ENCODE measurements around the gene TRIM58.

TRIM58 gene, protein sequence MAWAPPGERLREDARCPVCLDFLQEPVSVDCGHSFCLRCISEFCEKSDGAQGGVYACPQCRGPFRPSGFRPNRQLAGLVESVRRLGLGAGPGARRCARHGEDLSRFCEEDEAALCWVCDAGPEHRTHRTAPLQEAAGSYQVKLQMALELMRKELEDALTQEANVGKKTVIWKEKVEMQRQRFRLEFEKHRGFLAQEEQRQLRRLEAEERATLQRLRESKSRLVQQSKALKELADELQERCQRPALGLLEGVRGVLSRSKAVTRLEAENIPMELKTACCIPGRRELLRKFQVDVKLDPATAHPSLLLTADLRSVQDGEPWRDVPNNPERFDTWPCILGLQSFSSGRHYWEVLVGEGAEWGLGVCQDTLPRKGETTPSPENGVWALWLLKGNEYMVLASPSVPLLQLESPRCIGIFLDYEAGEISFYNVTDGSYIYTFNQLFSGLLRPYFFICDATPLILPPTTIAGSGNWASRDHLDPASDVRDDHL
- total RNA-seq = 0 to 0.28 reads per million in 2 donors

DNA sequence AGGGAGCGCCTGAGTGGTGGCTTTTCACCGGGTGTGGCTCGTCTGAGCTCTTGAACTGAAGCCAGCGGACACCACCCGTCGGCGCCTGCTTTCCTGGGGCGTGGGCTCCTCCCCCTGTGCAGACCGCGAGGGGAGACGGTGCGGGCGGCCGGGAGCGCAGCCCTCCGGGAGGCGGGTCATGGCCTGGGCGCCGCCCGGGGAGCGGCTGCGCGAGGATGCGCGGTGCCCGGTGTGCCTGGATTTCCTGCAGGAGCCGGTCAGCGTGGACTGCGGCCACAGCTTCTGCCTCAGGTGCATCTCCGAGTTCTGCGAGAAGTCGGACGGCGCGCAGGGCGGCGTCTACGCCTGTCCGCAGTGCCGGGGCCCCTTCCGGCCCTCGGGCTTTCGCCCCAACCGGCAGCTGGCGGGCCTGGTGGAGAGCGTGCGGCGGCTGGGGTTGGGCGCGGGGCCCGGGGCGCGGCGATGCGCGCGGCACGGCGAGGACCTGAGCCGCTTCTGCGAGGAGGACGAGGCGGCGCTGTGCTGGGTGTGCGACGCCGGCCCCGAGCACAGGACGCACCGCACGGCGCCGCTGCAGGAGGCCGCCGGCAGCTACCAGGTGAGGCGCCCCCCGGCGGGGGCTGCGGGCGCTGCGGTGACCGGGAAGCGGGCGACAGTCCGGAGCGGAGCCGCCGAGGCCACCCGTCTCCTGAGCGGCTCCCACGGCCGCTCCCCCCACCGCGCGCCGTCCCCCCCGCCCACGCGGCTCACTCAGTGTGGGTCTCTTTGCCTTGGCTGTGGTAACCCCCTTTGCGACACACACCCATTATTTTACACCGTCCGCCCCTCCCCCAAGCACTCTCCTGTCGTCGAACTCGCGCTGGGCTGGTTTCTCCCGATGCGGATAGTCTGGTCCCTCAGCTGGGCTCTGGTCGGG is at the start of gene TRIM58:
TRIM58 (plus strand) TSS at position 119 of the 916 bp plus-strand sequence; CDS start at position 179, 60 bp downstream.
- DNase-seq = no peak

DNA sequence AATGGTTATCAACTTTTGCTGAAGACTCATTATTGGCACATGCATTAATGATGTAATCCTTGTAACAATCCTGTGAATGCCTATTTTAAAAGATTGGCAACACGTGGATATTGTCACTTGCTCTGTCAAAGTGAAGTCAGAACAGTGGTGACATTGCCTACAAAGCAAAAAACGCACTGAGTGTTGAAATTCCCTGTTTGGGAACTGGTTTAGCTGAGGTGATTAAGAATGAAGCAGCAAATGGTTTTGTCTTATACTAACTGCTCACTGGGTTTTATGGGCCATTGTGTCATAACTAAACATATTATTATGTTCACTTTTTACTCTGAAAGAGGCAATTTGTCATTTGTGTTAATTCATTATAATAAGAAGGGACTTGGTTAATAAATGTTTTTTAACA is 44.4 kb upstream of the TRIM58 start:
- DNase-seq = no peak

DNA sequence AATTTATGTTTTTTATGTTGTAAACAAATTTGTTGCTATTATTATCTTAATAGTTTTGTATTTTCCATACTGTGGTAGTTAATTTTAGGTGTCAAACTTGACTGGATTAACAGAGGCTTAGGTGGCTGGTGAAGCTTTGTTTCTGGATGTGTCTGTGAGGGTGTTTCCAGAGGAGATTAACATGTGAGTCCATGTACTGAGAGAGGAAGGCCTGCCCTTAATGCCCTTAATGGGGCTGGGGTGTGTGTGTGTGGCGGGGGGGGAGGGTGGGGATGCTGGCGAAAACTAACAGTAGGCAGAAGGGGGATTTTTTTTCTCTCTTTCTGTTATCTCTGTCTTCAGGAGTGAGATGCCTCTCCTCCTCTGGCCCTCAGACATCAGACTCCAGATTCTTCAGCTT is 34.9 kb upstream of the TRIM58 start:
- DNase-seq = no peak

DNA sequence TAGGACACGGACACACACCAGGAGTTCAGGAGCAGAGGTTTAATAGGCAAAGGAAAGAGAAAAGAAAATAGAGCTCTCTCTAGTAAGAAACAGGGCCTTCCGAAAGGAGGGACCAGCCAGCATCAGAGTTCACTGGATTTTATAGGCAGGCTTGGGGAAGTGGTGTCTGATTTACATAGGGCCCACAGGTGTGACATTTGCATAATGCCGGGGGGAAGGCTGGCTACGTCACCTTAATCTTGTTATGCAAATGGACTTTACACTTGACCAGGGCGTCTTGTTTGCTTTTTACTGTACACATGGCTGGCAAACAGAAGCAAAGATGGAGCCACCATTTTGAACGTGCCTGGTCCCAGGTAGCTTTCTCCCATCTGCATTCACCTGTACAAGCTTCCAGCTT is 33.0 kb upstream of the TRIM58 start, which contains the start of gene OR14A16:
OR14A16 (minus strand) TSS at position 97 of the 400 bp plus-strand sequence. CDS start 8,390 bp downstream, outside the sequence.
- no peak for DNase-seq

DNA sequence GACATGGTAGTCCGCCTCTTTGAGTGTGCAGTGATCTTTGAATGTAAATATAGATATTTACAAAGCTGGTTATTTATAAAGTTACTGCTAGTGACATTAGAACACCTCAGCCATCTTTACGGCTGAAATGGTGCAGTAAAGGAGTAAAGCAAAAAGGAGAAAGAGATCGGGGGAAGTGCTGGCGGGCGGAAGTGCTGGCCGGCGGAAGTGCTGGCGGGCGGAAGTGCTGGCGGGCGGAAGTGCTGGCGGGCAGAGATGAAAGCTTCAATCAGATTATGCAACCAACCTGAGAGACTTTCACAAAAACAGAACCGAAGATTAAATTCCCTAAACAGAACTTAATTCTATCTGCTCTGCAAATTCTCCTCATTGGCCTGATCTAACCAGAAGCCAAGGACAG is 31.6 kb upstream of the TRIM58 start:
- DNase-seq = no peak

DNA sequence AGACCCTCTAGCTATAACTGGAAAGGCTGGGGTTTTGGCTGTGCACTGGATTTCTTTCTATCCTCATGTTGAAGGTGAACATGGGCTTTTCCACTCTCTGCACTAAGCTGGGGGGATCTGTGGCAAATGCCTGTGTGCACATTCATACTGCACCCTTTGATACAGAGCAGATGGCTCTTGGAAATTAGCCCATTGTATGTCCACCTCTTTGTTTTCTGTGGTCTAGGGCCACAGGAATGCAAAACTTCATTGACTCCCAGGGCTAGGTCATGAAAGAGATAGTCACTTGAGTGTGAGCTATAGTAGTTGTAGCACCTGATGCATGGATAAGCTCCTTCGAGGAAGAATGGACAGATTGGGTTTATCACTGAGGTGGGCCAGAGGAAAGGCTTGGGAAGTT is 27.3 kb upstream of the TRIM58 start:
- DNase-seq = no peak

DNA sequence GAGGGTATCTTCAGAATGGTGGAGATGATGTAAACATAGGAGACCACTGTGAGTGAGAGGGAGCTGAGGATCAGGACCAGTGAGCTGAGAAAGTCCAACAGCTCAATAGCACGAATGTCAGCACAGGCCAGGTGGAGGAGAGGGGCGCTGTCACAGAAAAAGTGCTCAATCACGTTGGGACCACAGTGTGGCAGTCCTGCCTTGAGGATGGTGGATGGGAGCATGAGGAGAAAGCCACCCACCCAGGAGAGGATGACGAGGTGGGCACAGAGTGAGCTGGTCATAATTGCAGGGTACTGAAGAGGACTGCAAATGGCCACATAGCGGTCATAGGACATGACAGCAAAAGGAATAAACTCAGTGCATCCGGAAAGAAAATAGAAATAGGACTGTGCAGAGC is 23.4 kb upstream of the TRIM58 start:
- DNase-seq = no peak

DNA sequence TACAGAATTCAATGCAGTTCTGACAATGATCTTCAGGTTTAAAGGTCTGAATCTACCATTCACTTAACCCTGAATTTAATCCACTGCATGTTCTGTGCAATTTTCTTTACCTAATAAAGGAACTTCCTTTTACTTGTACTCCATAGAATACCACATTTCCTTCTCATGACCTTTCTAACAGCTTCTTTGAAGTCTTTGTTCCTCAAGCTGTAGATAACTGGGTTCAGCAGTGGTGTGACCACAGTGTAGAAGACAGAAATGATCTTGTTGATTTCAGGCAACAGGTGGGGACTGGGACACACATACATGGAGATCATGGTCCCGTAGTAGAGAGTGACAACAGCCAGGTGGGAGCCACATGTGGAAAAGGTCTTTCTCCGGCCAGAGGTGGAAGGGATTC is 16.2 kb upstream of the TRIM58 start:
- no peak for DNase-seq

DNA sequence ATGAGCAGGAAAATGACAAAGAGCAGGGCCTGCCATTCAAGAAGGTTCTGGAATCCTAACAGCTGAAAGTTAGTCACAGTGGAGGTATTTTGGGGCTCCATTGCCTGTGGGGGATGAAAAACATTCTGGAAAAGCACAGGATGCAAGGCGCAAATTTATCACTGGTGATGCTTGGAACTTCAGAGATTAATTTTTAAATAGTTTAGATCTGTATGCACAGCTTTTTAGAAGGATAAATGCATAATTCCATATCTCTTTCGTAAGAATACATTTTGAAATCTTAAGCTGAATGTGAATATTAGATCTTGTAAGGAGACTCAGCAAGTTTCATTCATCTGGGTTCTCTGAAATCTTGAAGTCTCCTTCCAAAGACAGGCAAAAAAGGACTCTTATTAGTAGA is 15.2 kb upstream of the TRIM58 start, which contains the start of gene OR11L1:
OR11L1 (minus strand) TSS at position 101 of the 400 bp plus-strand sequence; CDS start at position 101, 0 bp downstream.
- DNase-seq = no peak

DNA sequence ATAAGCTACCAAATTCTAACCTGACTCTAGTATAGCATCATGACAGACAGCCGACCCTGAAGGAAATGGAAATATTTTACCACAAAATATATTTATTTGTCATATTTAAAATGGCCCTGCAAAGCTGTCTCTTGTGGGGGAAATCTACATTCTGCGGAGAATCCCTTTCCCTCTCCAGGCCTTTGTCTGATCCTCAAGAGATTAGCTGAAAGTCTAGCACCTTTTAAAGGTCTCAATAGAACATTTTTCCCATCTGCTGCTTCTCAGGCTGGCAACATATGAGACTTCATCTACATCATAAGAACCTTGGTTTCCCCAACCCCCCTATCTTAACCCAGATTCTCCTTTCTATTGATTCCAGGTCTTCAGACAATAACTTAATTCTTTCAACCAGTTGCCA is 13.6 kb upstream of the TRIM58 start:
- DNase-seq = no peak

DNA sequence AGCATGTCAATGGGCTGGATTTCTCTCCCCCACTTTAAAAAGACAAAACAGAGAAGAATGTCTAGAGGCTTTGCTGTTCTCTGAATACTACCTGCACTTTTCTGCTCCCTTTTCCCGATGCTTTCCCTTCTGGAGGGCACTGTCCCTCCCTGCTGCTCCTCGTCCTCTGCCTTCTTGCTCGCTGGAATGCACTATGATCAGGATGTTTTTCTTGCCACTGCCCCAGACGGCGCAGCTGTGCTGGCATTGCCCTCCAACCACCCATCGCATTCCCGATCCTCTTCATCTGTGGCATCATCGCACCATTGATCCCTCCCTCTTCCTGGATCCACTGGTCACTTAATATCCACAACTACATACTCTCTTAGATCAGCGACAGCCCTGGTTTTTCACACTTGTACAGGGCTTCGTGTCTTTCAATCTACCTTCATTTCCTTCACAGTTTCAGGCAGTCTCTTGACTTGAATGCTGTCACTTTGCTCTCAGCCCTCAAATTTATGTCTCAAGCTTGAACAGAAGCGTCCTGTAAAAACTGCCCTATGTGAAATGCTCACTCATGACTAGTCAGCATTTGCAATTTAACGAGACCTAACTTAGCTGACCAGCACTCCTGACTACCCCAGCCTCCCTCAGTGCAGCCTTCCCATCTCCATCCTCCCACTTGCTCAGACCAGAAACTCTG is 11.8 kb upstream of the TRIM58 start:
- no peak for DNase-seq

DNA sequence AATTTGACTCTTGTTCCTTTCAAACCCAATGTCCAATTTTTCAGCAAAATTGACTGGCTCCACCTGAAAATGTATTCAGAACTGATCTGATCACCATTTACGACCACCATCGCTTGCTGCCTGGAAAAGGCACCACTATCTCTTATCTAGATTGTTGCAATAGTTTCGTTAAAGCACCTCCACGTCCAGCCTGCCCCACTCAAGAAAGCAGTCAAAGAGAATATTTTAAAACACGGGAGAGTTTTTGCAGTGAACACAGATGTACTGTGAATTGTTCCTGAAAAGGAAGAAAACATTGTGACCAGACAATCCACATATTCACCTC is 11.3 kb upstream of the TRIM58 start:
- DNase-seq = no peak

DNA sequence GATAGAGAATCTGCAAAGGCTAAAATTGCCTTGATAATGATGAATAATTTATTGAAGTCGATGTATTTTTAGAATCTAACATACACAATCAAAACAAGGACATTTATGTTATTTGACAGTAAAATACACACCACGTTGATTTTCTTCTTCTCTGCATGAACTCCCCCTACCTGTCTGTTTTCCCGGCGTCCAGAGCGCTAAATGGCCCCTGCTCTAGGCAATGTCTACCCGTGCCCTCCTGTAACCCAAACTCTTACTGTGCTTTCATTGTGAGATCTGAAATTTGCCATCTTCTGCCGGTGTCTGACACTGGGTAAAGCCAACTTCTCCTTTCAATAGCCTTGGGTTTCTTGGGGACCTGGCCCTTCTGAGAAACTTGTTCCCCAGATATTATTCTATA is 8.6 kb upstream of the TRIM58 start:
- DNase-seq = no peak

DNA sequence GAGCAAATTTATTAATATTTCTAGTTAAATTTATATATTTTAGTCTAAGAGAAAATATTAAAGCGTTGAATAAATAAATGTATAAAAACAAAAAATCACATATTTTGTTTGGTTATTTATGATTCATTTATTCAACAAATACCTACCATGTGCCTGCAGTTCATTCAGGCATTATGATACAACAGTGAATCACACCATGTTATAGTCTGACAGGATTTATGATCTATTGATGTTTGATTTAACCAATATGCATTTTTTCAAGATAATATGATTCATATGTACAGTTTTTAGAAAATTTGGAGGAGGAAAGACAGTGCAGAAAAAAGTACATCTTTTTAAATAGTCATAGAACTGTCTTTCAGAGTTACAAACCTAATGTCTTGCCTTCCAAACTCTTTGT is 7.4 kb upstream of the TRIM58 start:
- DNase-seq = no peak

DNA sequence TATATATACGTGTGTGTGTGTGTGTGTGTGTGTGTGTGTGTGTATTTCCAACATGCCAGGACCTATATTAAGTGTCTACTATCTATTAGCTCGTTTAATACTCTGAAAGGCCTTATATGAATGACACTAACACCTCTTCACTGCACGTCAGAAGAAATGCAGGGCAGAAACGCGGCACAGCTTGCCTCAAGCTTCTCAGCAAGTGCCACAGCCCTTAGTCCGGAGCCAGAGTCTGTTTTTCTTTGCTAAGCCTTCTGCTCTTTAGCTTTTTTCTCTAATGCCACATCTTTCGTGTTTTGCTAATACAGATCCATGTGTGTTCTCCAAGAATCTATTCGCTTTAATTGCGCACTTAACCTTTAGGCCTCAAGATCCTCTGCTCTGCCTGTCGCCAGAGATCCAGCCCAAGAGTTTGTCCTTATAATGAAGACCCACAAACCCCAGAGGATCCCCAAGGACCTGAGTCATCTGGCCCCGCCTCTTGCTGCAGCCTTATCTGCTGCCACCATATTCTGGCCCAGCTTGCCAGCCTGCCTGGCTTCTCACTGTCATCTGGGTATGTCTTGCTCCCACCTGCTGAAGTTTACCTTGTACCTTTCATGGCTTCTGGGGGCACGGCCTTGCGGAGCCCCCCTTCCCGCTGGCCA is 2.0 kb upstream of the TRIM58 start:
- DNase-seq = no peak

DNA sequence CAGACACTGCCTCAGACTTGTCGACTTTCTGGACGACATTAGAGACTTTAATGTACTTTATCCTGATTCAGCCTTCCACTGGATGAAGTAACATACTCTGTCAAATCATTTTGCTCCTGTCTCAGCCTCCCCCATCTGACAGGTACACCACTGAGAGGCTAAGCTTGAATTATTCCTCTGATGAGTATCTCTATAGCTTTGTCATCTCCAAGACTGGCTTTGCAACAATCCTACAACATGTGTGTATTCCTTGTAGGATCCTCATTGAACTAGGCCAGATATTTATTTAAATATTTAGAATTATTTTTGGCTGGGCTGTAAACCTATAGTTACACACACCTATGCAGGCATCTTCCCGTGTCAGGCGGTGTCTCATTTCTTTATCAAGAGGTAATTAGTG is 1.1 kb upstream of the TRIM58 start:
- no peak for DNase-seq

DNA sequence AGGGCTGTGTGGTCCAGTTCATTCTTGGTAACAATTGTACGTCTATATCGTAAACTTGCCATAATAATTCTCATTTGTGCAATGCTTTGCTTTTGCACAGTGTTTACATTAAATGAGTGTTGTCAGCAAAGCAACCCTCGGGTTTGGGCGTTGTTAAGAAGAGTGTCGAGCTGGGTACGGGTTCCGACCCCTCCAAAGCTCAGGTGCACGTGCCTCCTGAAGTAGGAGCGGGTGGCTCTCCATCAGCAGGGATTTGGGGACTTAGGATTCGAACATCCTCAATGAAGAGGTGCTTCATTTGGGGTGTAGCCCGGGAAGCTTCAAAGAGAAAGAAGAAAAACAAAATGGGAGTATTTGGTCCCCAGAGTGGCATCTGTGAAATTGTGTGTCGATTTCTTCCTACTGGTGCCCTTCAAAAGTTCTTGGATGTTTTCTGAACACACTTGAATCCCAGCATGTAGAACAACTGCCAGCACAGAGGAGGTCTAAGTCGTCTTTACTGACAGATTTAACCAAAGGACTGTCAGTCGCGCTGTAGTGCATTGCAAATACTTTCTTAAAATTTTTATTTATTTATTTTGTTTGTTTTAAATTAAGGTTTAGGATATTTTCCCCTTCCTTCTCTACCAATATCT is 1.1 kb downstream of the TRIM58 start:
- DNase-seq = no peak

DNA sequence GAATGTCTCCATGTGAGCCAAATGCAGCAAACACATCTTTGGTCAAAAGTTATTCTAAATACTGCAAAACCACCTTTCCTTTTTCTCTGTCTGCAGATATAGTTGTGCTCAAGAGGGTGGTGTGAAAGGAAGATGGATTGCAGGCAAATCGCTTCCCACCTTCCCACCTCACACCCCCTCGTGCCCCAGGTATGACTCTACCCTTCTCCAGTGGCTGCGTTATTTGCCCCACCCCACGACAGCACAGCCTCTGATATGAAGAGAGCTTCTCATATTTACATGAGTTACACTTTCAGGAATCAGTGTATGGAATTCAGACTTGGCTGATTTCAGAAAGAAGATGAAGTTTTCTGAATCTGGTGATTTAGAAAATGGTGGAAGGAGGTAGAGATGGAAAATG is 5.8 kb downstream of the TRIM58 start:
- no peak for DNase-seq

DNA sequence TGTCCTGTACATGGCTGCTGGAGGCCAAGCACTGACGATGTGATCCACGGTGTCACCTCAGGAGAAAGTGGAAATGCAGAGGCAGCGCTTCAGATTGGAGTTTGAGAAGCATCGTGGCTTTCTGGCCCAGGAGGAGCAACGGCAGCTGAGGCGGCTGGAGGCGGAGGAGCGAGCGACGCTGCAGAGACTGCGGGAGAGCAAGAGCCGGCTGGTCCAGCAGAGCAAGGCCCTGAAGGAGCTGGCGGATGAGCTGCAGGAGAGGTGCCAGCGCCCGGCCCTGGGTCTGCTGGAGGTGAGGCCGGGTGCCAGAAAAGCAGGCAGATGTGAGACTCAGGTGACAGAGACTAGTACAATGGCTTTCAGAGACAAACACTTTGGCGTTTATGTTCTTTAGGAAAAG is 7.7 kb downstream of the TRIM58 start:
- DNase-seq = no peak

DNA sequence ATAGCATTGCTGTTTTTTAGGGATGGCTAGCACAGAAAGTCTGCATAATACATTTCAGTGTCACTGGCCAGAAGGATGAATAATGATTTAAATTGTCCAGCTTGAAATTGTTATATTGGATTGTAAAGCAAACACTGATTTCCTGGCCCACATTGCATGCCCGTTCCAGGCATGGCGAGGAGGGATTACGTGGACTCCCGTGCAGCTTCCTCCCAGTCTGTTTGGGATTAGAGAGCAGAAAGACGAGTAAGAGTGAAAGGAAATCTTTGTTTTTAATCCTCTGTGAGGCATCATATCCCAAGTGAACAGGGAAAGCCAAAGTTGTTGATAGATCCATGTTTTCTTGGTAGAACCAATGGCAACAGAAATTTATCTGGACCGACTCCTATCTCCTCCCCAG is 8.4 kb downstream of the TRIM58 start:
- DNase-seq = no peak

DNA sequence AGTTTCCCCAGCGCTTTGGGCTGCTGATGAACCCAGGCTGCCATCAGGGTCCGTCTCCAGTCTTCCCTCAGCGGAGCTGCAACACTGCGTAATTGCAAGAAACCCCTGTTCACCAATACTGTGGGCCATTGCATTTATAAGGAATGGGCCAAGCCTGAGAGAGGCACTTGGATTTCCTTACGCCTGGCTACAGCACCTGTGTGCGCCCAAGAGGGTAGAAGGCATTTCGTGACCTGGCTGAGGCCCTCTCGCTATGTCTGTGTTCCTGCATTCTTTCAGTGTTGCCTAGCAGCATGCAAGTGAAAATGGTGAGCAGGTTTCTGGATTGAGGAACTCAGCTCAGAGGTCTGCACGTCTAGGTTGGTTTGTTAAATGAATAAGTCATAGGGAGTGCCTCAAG is 26.4 kb downstream of the TRIM58 start:
- no peak for DNase-seq

DNA sequence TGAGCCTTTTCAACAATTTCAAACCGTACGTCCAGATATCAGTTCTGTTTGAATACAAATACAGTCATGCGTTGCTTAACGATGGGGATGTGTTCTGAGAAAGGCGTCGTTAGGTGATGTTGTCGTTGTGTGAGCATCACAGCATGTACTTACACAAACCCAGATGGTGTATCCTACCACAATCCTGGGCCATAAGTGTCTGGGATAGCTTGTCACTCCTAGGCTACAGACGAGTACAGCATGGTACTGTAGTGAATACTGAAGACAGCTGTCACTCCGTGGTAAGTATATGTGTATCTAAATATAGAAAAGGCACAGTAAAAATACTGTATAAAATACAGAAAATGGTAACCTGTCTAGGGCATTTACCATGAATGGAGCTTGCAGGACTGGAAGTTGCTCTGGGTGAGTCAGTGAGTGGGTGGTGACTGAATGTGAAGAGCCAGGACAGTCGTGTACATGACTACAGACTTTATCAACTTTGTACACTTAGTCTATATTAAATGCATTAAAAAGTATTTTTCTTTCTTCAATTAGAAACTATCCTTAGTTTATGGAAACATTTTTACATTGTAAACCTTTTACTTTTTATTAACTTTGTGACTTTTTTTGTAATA is 27.9 kb downstream of the TRIM58 start:
- no peak for DNase-seq

Data from T-helper 9 cell (primary cell).